A549 treated with AZD2906 at 1 μM for 4 hours (cell line): Measurements from ENCODE around the gene KLHL25. TPM values are rescaled to one million over a fixed set of nuclear protein-coding genes. Genes with fewer than 3 reads are reported as not detected.

ENCODE experiments used
- total RNA-seq: library from RNA; stranded (reverse); fragments of 200-300 nt; extraction: Qiagen RNA extraction; gene quantifications from 5 replicates; pipeline ENCODE4 v1.2.3, GENCODE V29; 2022

The KLHL25 gene, protein sequence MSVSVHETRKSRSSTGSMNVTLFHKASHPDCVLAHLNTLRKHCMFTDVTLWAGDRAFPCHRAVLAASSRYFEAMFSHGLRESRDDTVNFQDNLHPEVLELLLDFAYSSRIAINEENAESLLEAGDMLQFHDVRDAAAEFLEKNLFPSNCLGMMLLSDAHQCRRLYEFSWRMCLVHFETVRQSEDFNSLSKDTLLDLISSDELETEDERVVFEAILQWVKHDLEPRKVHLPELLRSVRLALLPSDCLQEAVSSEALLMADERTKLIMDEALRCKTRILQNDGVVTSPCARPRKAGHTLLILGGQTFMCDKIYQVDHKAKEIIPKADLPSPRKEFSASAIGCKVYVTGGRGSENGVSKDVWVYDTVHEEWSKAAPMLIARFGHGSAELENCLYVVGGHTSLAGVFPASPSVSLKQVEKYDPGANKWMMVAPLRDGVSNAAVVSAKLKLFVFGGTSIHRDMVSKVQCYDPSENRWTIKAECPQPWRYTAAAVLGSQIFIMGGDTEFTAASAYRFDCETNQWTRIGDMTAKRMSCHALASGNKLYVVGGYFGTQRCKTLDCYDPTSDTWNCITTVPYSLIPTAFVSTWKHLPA
- 5.6 to 6.8 TPM (median 6.4 TPM) in 5 replicates for total RNA-seq

GRCh38 chr15:85794598-85795336 lies at the start of gene KLHL25:
TSS of gene KLHL25 (minus strand) at chr15:85794925. CDS start at chr15:85769810, 25,115 bp downstream.

